ENCODE measurements around the gene PPDPF. TPM values are rescaled to one million over a fixed set of nuclear protein-coding genes. Genes with fewer than 3 reads are reported as not detected.

PPDPF gene, protein sequence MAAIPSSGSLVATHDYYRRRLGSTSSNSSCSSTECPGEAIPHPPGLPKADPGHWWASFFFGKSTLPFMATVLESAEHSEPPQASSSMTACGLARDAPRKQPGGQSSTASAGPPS
- 38.4 and 78.0 TPM in 2 replicates for total RNA-seq

DNA sequence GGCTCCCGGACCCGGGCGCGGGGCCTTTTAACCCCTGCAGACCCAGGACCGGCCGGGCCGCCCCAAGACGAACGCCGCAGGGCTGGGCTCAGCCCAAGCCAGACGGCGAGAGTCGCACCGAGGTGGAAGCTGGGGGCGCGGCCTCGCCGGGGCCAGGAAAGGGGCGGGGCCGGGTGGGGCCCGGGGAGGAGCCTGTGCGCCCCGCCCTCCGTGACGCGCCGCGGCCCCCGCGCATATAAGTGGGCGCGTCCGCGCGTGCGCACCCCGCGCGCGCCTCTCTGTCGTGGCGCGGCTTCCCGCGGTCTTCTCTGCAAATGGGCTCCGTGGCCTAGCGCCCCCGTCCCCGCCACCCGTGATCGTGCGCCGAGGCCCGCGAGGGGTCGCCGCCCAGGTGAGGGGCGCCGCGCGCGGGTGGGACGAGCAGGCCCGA lies at the start of gene PPDPF:
Gene PPDPF, plus strand, starts transcription at position 262 of the 430 bp plus-strand sequence. CDS start 544 bp downstream, outside the sequence.
- TF ChIP-seq, protein P1, sequence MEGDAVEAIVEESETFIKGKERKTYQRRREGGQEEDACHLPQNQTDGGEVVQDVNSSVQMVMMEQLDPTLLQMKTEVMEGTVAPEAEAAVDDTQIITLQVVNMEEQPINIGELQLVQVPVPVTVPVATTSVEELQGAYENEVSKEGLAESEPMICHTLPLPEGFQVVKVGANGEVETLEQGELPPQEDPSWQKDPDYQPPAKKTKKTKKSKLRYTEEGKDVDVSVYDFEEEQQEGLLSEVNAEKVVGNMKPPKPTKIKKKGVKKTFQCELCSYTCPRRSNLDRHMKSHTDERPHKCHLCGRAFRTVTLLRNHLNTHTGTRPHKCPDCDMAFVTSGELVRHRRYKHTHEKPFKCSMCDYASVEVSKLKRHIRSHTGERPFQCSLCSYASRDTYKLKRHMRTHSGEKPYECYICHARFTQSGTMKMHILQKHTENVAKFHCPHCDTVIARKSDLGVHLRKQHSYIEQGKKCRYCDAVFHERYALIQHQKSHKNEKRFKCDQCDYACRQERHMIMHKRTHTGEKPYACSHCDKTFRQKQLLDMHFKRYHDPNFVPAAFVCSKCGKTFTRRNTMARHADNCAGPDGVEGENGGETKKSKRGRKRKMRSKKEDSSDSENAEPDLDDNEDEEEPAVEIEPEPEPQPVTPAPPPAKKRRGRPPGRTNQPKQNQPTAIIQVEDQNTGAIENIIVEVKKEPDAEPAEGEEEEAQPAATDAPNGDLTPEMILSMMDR (IDR thresholded peaks at IDR 0.05; ENCODE audit: insufficient read depth, low read depth, low read length), result no peak
- H3K4me3 ChIP-seq (ENCODE audit: low read depth, low read length), result peak within 1 kb of the TSS; percentile 74
- peak; percentile 80 for DNase-seq (ENCODE audit: low read depth)

GRCh38 chr20:63471002-63471716 lies 49.4 kb upstream of the PPDPF start:
- no peak for DNase-seq (ENCODE audit: low read depth)
- TF ChIP-seq, protein P1 (IDR thresholded peaks at IDR 0.05; ENCODE audit: insufficient read depth, low read depth, low read length), result no peak
- no peak overlapping the region for H3K4me3 ChIP-seq (ENCODE audit: low read depth, low read length)

DNA sequence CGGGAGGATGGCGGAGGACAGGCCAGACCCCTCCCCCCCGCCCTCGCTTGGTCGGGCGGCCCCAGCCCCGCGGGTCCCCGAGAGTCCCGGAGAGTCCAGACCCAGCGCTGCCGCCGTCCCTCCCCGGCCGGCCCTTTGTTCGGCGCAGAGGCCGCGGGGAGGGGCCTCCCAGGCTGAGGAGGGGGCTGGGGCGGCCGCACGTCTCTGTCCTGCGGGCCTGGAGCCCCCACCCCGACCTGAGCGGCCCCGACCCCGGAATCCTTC lies 48.9 kb upstream of the PPDPF start:
- H3K4me3 ChIP-seq (ENCODE audit: low read depth, low read length), result no peak overlapping the region
- no peak for DNase-seq (ENCODE audit: low read depth)
- TF ChIP-seq, protein P1 (IDR thresholded peaks at IDR 0.05; ENCODE audit: insufficient read depth, low read depth, low read length), result no peak

- no peak within 1 kb of the TSS for H3K4me3 ChIP-seq (ENCODE audit: low read depth, low read length)
- TF ChIP-seq, protein P1 (IDR thresholded peaks at IDR 0.05; ENCODE audit: insufficient read depth, low read depth, low read length), result no peak
- no peak for DNase-seq (ENCODE audit: low read depth)
Measured at GRCh38 chr20:63471981-63472831, 48.4 kb upstream of the PPDPF start, which contains the start of gene KCNQ2. Gene KCNQ2 (minus strand): TSS chr20:63472655. CDS start chr20:63472463, 192 bp downstream.

DNA sequence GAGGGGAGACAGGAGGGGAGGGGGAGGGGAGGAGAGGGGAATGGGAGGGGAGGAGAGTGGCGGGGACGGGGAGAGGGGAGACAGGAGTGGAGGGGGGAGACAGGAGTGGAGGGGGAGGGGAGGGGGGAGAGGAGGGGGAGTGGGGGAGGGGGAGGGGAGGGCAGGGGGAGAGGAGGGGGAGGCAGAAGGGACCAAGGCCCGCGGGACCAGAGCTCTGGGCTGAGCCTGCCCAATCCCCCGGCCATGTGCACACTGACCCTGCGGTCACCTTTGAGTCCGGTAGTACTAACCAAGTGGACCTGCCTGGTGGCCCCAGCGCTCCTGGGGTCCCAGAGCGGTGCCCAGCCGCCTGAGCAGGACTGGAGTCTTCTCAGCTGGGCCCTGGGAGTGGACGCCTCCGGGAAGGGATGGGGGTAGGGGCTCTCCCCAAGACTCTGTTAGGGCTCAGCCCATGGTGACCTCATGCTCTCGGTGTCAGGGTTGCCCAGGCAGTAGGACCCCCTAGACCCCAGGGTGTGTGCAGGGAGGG lies 47.6 kb upstream of the PPDPF start:
- no peak overlapping the region for H3K4me3 ChIP-seq (ENCODE audit: low read depth, low read length)
- DNase-seq (ENCODE audit: low read depth), result no peak
- TF ChIP-seq, protein P1 (IDR thresholded peaks at IDR 0.05; ENCODE audit: insufficient read depth, low read depth, low read length), result no peak

- TF ChIP-seq, protein P1 (IDR thresholded peaks at IDR 0.05; ENCODE audit: insufficient read depth, low read depth, low read length), result no peak
- no peak overlapping the region for H3K4me3 ChIP-seq (ENCODE audit: low read depth, low read length)
- no peak for DNase-seq (ENCODE audit: low read depth)
Measured at GRCh38 chr20:63473555-63474449, 46.8 kb upstream of the PPDPF start.

Data from fibroblast of villous mesenchyme (primary cell).